GM23248 (cell line): ENCODE data around the gene EFHC1. TPM values are rescaled to one million over a fixed set of nuclear protein-coding genes. Genes with fewer than 3 reads are reported as not detected.
"Not testable (repeated sequence)": the region's sequence is repeated elsewhere in the genome, so short reads cannot be mapped to it uniquely, and the experiment has no call there.

ENCODE experiments used
- DNase-seq: peaks from one replicate; pipeline ENCODE4 v3.0.0-alpha.2; 2015
- H2AFZ ChIP-seq: fragments of 200-600 bp; sonication (generic); 2 replicates; pipeline ENCODE4 v1.6.1; 2016; ENCODE audit warnings: antibody characterized with exemption
- H3F3A ChIP-seq: fragments of 200-600 bp; sonication (generic); 2 replicates; pipeline ENCODE4 v1.6.1; 2016; ENCODE audit warnings: mild to moderate bottlenecking, antibody characterized with exemption, mixed run types; ENCODE audit not compliant: insufficient read depth
- H3K27ac ChIP-seq: fragments of 200-600 bp; sonication (generic); 2 replicates; pipeline ENCODE4 v1.5.1; 2016; ENCODE audit warnings: mild to moderate bottlenecking
- H3K27me3 ChIP-seq: fragments of 200-600 bp; sonication (generic); replicated peaks from 2 replicates; pipeline ENCODE4 v1.6.1; 2016; ENCODE audit warnings: mild to moderate bottlenecking; ENCODE audit not compliant: insufficient read depth
- H3K36me3 ChIP-seq: fragments of 200-600 bp; sonication (generic); 2 replicates; pipeline ENCODE4 v1.6.1; 2016; ENCODE audit warnings: low read depth, mild to moderate bottlenecking
- H3K4me1 ChIP-seq: fragments of 200-600 bp; sonication (generic); 2 replicates; pipeline ENCODE4 v1.6.1; 2016; ENCODE audit warnings: mild to moderate bottlenecking; ENCODE audit not compliant: insufficient read depth
- H3K4me2 ChIP-seq: fragments of 200-600 bp; sonication (generic); one replicate; pipeline ENCODE4 v1.6.1; 2016; ENCODE audit warnings: mild to moderate bottlenecking; ENCODE audit not compliant: unreplicated experiment
- H3K4me3 ChIP-seq: fragments of 200-600 bp; sonication (generic); 2 replicates; pipeline ENCODE4 v1.5.1; 2016; ENCODE audit warnings: mild to moderate bottlenecking
- H3K79me2 ChIP-seq: fragments of 200-600 bp; sonication (generic); 2 replicates; pipeline ENCODE4 v1.6.1; 2016; ENCODE audit warnings: mild to moderate bottlenecking; ENCODE audit not compliant: insufficient read depth
- H3K9ac ChIP-seq: fragments of 200-600 bp; sonication (generic); 2 replicates; pipeline ENCODE4 v1.6.1; 2016; ENCODE audit warnings: mild to moderate bottlenecking
- H3K9me2 ChIP-seq: fragments of 200-600 bp; sonication (generic); 2 replicates; pipeline ENCODE4 v1.6.1; 2016; ENCODE audit warnings: mixed run types, mild to moderate bottlenecking, moderate library complexity; ENCODE audit not compliant: insufficient read depth
- H3K9me3 ChIP-seq: fragments of 200-600 bp; sonication (generic); one replicate; pipeline ENCODE4 v1.6.1; 2017; ENCODE audit warnings: low read depth
- H4K20me1 ChIP-seq: fragments of 200-600 bp; sonication (generic); 2 replicates; pipeline ENCODE4 v1.6.0; 2016; ENCODE audit not compliant: insufficient read depth
- EZH2 ChIP-seq: fragments of 200-600 bp; sonication (generic); IDR thresholded peaks from 2 replicates; pipeline ENCODE4 v1.6.1; 2018; ENCODE audit warnings: antibody characterized with exemption, mild to moderate bottlenecking; ENCODE audit not compliant: insufficient read depth, poor library complexity, severe bottlenecking
- EZH2phosphoT487 ChIP-seq: fragments of 200-600 bp; sonication (generic); IDR thresholded peaks from 2 replicates; pipeline ENCODE4 v1.6.1; 2018; ENCODE audit warnings: antibody characterized with exemption, moderate library complexity, mild to moderate bottlenecking, low read depth; ENCODE audit not compliant: insufficient read depth
- WGBS, 2 experiments: methylation state at CpG; one replicate each; pipeline ENCODE4 v1.1.6; 2015 to 2017; ENCODE audit warnings: low lambda C conversion rate in 2 of 2, low coverage in 1 of 2; ENCODE audit errors: missing lambda C conversion rate in 2 of 2; 5-methylcytosine and 5-hydroxymethylcytosine counted together
- in situ Hi-C: fragments of 300-500 bp; cut with MboI; formaldehyde crosslinking; loops from 2 replicates; pipeline ENCODE4 v1.15.0; 2020
- polyA plus RNA-seq: library from polyadenylated mRNA; unstranded; fragments of >200 nt; fragmentation: Nextera tagmentation; extraction: Ambion mirVana; gene quantifications from 2 replicates; pipeline ENCODE4 v1.2.1, GENCODE V29; 2016
- total RNA-seq: library from RNA; depleted of rRNA; stranded (reverse); fragments of >200 nt; shearing (Covaris generic); gene quantifications from 2 replicates; pipeline ENCODE4 v1.2.3, GENCODE V29; 2014

EFHC1 gene
- total and polyA plus RNA-seq, 2 experiments from 2014 or later: 29.7 to 36.1 TPM

DNA sequence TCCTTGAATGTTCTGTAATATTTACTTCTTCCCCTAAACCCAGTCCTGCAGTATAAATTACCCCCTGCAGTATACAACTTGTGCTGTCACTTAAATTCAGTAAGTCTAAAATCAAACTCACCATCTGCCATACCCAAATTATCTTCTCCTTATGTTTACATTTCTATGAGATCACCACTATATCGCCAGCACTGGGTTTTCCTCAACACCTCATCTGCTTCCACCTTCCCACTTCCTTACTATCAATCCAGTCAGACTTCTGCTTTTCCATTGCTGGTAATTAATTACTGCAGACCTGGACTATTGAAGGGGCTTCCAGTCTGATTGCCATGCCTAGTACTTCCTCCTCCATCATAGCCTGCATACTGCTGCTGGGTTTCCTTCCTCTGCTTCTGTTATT lies 15.2 kb downstream of the EFHC1 start:
- no peak for TF ChIP-seq EZH2
- no peak for TF ChIP-seq EZH2phosphoT487
- Histone ChIP-seq H3K9ac (no peak overlapping the region), H3K9me2 (no peaks in the 10 kb centered on the region), H3K27me3 (no peaks in the 10 kb centered on the region), H3K4me1 (no peaks in the 10 kb centered on the region), H4K20me1 (no peaks in the 10 kb centered on the region), H3K4me3 (no peak overlapping the region), H3K9me3 (no peaks in the 10 kb centered on the region), H3K4me2 (no peak overlapping the region), H3K27ac (no peak overlapping the region), H3K36me3 (0 out of 2 replicates have a peak, but pooled peaks cover 3% of the 10 kb centered on the region), H2AFZ (no peak overlapping the region), H3F3A (no peaks in the 10 kb centered on the region), H3K79me2 (peaks cover 16% of the 10 kb centered on the region; the same call in 1 of the 2 replicates)
- WGBS, 2 experiments: 95 to 100% methylated on average over 1 of the region's 1 CpG
- no peak for DNase-seq
- in situ Hi-C loops: no loop called here

- no peaks in the 10 kb centered on the region for H3K9me2 ChIP-seq
- 90 to 98% methylated on average over 2 of the region's 2 CpGs for WGBS, 2 experiments
- H3K27me3 ChIP-seq: no peaks in the 10 kb centered on the region
- no peak for DNase-seq
- H4K20me1 ChIP-seq: no peaks in the 10 kb centered on the region
- H3K79me2 ChIP-seq: no peaks in the 10 kb centered on the region
- no peaks in the 10 kb centered on the region for H3K9me3 ChIP-seq
- H3K4me3 ChIP-seq: no peak overlapping the region
- H2AFZ ChIP-seq: no peak overlapping the region
- no peaks in the 10 kb centered on the region for H3F3A ChIP-seq
- no peak overlapping the region for H3K9ac ChIP-seq
- 0 out of 2 replicates have a peak, but pooled peaks cover 3% of the 10 kb centered on the region for H3K36me3 ChIP-seq
- no peak overlapping the region for H3K27ac ChIP-seq
- TF ChIP-seq EZH2phosphoT487: no peak
- no peak for TF ChIP-seq EZH2
- no peaks in the 10 kb centered on the region for H3K4me1 ChIP-seq
- in situ Hi-C loops: no loop called here
- H3K4me2 ChIP-seq: no peak overlapping the region
Measured at GRCh38 chr6:52438926-52439325, 18.8 kb downstream of the EFHC1 start.

- H3K4me2 ChIP-seq: no peak overlapping the region
- in situ Hi-C loops: no loop called here
- no peaks in the 10 kb centered on the region for H3K9me2 ChIP-seq
- no peaks in the 10 kb centered on the region for H4K20me1 ChIP-seq
- 100% methylated on average over 2 of the region's 2 CpGs for WGBS, 2 experiments
- H3K9me3 ChIP-seq: no peaks in the 10 kb centered on the region
- H3K79me2 ChIP-seq: peaks cover 10% of the 10 kb centered on the region; the same call in 1 of the 2 replicates
- H2AFZ ChIP-seq: no peak overlapping the region
- H3K27ac ChIP-seq: no peak overlapping the region
- H3K4me1 ChIP-seq: no peaks in the 10 kb centered on the region
- 0 out of 2 replicates have a peak, but pooled peaks cover 6% of the 10 kb centered on the region for H3K36me3 ChIP-seq
- H3K4me3 ChIP-seq: no peak overlapping the region
- no peak overlapping the region for H3K9ac ChIP-seq
- DNase-seq: peak; percentile 1
- H3K27me3 ChIP-seq: no peaks in the 10 kb centered on the region
- TF ChIP-seq EZH2 (no peak), EZH2phosphoT487 (no peak)
- H3F3A ChIP-seq: no peaks in the 10 kb centered on the region
Measured at GRCh38 chr6:52454556-52454955, 34.4 kb downstream of the EFHC1 start.

DNA sequence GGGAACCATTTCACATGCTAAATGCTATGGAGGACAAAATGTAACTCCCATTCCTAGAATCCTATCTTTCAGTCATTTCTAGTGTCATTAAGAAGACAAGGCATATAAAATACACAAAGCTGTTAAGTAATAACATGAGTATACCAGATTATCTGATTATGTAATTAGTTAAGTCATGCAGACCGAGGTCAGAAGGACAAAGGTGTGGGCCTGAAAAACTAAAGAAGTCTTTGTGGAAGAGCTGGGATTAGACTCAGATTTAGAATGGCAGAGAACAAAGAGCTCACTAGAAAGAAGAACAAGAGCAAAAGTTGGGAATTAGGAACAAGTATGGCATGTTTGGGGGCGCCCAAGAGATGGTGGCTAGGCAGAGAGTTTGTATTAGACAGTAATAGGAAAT lies 37.0 kb downstream of the EFHC1 start:
- no peaks in the 10 kb centered on the region for H4K20me1 ChIP-seq
- DNase-seq: no peak
- H3K9me2 ChIP-seq: no peaks in the 10 kb centered on the region
- no peak for TF ChIP-seq EZH2
- no peak for TF ChIP-seq EZH2phosphoT487
- 0 out of 2 replicates have a peak, but pooled peaks cover 3% of the 10 kb centered on the region for H3K4me1 ChIP-seq
- in situ Hi-C loops: no loop called here
- H3K36me3 ChIP-seq: 0 out of 2 replicates have a peak, but pooled peaks cover 6% of the 10 kb centered on the region
- H3K9ac ChIP-seq: no peak overlapping the region
- H3K9me3 ChIP-seq: no peaks in the 10 kb centered on the region
- H3F3A ChIP-seq: no peaks in the 10 kb centered on the region
- no peak overlapping the region for H3K4me3 ChIP-seq
- H3K4me2 ChIP-seq: no peak overlapping the region
- H3K27ac ChIP-seq: no peak overlapping the region
- no peaks in the 10 kb centered on the region for H3K79me2 ChIP-seq
- 93 to 95% methylated on average over 2 of the region's 2 CpGs for WGBS, 2 experiments
- H3K27me3 ChIP-seq: no peaks in the 10 kb centered on the region
- no peak overlapping the region for H2AFZ ChIP-seq

- WGBS, 2 experiments: 96 to 97% methylated on average over 2 of the region's 2 CpGs
- H3K36me3 ChIP-seq, H3K4me1 ChIP-seq, in situ Hi-C loops, H3K9ac ChIP-seq, H3K27ac ChIP-seq, H3K79me2 ChIP-seq, H3K9me2 ChIP-seq, H3K4me2 ChIP-seq, DNase-seq, H3F3A ChIP-seq, H2AFZ ChIP-seq, H3K9me3 ChIP-seq, H3K27me3 ChIP-seq, H3K4me3 ChIP-seq, H4K20me1 ChIP-seq: not testable (repeated sequence)
Measured at GRCh38 chr6:52461194-52461593, 41.1 kb downstream of the EFHC1 start.
